Spleen (tissue), 11 donors: ENCODE measurements around the gene DNM3. TPM values are rescaled to one million over a fixed set of nuclear protein-coding genes. Genes with fewer than 3 reads are reported as not detected.

Experiments
- DNase-seq: peaks from one replicate; pipeline ENCODE4 v3.0.0-alpha.2; 2020
- H3K27ac ChIP-seq, 8 donors: fragments of 200-600 bp; sonication (generic) in 7 of 8; 1 replicate in 4 of 8; 2 replicates in 4 of 8; pipeline versions ENCODE4 v1.5.0 to v1.8.0; 2016 to 2021; ENCODE audit warnings: inconsistent platforms in 4 of 8, mild to moderate bottlenecking in 4 of 8, moderate library complexity in 1 of 8
- H3K27me3 ChIP-seq, 7 donors: fragments of 200-600 bp; sonication (generic) in 6 of 7; replicated peaks in 1 of 7; 1 replicate in 4 of 7; 2 replicates in 3 of 7; pipeline versions ENCODE4 v1.5.0 to v1.8.0; 2016 to 2021; ENCODE audit warnings: inconsistent platforms in 3 of 7, mild to moderate bottlenecking in 1 of 7
- H3K36me3 ChIP-seq, 6 donors: fragments of 200-600 bp; sonication (generic) in 5 of 6; 1 replicate in 4 of 6; 2 replicates in 2 of 6; pipeline versions ENCODE4 v1.5.0 to v1.8.0; 2016 to 2021; ENCODE audit warnings: inconsistent platforms in 2 of 6
- H3K4me1 ChIP-seq, 6 donors: fragments of 200-600 bp; sonication (generic) in 5 of 6; 1 replicate in 3 of 6; 2 replicates in 3 of 6; pipeline versions ENCODE4 v1.5.0 to v1.8.0; 2016 to 2021; ENCODE audit warnings: inconsistent platforms in 3 of 6
- H3K4me3 ChIP-seq, 8 donors: fragments of 200-600 bp; sonication (generic) in 7 of 8; 1 replicate in 4 of 8; 2 replicates in 4 of 8; pipeline versions ENCODE4 v1.5.0 to v1.8.0; 2016 to 2021; ENCODE audit warnings: inconsistent platforms in 4 of 8, mild to moderate bottlenecking in 4 of 8, moderate library complexity in 2 of 8
- H3K9me3 ChIP-seq, 8 donors: fragments of 200-600 bp; sonication (generic) in 7 of 8; 1 replicate in 4 of 8; 2 replicates in 4 of 8; pipeline versions ENCODE4 v1.5.0 to v1.8.0; 2016 to 2021; ENCODE audit warnings: inconsistent platforms in 4 of 8
- POLR2A ChIP-seq, 3 donors: fragments of 450-650 bp; IDR thresholded peaks; one replicate each; pipeline ENCODE4 v1.5.1; 2017; ENCODE audit warnings: antibody characterized with exemption in 3 of 3, mild to moderate bottlenecking in 1 of 3
- POLR2AphosphoS5 ChIP-seq, 3 donors: sonication (generic); formaldehyde crosslinking; IDR thresholded peaks; one replicate each; pipeline ENCODE4 v1.5.1; 2017; ENCODE audit warnings: antibody characterized with exemption in 3 of 3
- WGBS, 5 donors: extraction: QIAGEN DNeasy Blood & Tissue Kit in 3 of 5; methylation state at CpG; one replicate each; pipeline versions ENCODE4 v1.1.5 to v1.1.7; 2013 to 2018; 5-methylcytosine and 5-hydroxymethylcytosine counted together
- intact Hi-C: fragments of 100-400 bp; cut with DNase I; formaldehyde crosslinking; loops from one replicate; pipeline ENCODE4 v1.15.0; 2023; ENCODE audit warnings: low total_unique reads
- polyA plus RNA-seq, 3 donors: library from polyadenylated mRNA; stranded (reverse); fragments of 200-250 nt; gene quantifications; one replicate each; pipeline ENCODE4 v1.2.1, GENCODE V29; 2013
- total RNA-seq, 7 donors: library from RNA; depleted of rRNA in 3 of 7; stranded (reverse); fragments of >200 nt in 3 of 7; fragmentation: NEBNext Ultra II Directional in 4 of 7; extraction: Animal tissue kit (Norgen Biotek cat#: 25700) in 4 of 7; gene quantifications; one replicate each; pipeline versions ENCODE4 v1.1.0 to v1.2.1, GENCODE V29; 2016 to 2021
- TF ChIP-seq, protein P1 (sequence below), 11 experiments: fragments of 200-600 bp in 7 of 11; fragments of 450-650 bp in 4 of 11; sonication (generic) in 4 of 11; IDR thresholded peaks in 8 of 11; conservative IDR thresholded peaks in 3 of 11; 1 replicate in 7 of 11; 2 replicates in 4 of 11; pipeline versions ENCODE4 v1.4.0 to v1.8.0; 2016 to 2021; ENCODE audit warnings: antibody characterized with exemption in 11 of 11, inconsistent platforms in 4 of 11, mild to moderate bottlenecking in 1 of 11
- donor health status: healthy with polysubstance abuse.
- donor health status: DM: no; HTN: no; CAD: no; lungs with moderate emphysema.
- donor health status: DM: no; HTN: no; CAD: no.
- donor health status: Bipolar disorder and iron deficiency.
- donor health status: healthy.
- donor health status: DM: no; HTN: no; CAD: no.
- donor health status: DM: yes; HTN: yes; CAD: no.

DNM3 gene
- total and polyA plus RNA-seq, 10 donors = 0.61 to 10.2 (median 4.9) TPM

DNA sequence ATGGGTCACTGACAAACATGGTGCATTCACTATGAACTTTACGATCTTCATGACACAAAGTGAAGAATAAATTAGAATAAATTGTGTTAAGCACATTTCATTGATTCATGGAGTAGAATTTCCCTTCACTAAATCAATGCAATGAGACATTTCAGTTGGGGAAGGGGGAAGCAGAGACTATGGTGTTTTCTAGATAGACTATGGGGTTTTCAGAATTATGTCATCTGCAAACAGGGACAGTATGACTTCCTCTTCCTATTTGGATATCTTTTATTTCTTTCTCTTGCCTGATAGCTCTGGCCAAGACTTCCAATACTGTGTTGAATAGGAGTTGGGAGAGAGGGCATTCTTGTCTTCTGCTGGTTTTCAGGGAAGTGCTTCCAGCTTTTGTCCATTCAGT lies 499.2 kb downstream of the DNM3 start:
- Histone ChIP-seq H3K4me1 (peaks cover 0 to 37% (median 29%) of the 10 kb centered on the region in 6 donors), H3K27ac (no peak overlapping the region), H3K9me3 (no peaks in the 10 kb centered on the region), H3K4me3 (no peak overlapping the region), H3K36me3 (no peaks in the 10 kb centered on the region), H3K27me3 (no peaks in the 10 kb centered on the region)
- TF ChIP-seq POLR2AphosphoS5 (IDR thresholded peaks at IDR 0.05) = no peak
- TF ChIP-seq, protein P1, sequence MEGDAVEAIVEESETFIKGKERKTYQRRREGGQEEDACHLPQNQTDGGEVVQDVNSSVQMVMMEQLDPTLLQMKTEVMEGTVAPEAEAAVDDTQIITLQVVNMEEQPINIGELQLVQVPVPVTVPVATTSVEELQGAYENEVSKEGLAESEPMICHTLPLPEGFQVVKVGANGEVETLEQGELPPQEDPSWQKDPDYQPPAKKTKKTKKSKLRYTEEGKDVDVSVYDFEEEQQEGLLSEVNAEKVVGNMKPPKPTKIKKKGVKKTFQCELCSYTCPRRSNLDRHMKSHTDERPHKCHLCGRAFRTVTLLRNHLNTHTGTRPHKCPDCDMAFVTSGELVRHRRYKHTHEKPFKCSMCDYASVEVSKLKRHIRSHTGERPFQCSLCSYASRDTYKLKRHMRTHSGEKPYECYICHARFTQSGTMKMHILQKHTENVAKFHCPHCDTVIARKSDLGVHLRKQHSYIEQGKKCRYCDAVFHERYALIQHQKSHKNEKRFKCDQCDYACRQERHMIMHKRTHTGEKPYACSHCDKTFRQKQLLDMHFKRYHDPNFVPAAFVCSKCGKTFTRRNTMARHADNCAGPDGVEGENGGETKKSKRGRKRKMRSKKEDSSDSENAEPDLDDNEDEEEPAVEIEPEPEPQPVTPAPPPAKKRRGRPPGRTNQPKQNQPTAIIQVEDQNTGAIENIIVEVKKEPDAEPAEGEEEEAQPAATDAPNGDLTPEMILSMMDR (IDR thresholded peaks at IDR 0.05 in 8 of 11, conservative IDR thresholded peaks at IDR 0.05 in 3 of 11) = no peak
- TF ChIP-seq POLR2A (IDR thresholded peaks at IDR 0.05) = no peak
- intact Hi-C loops = no loop called here
- DNase-seq = no peak
- 76 to 90% (median 85%) methylated on average over 1 of the region's 1 CpG for WGBS, 5 donors

DNA sequence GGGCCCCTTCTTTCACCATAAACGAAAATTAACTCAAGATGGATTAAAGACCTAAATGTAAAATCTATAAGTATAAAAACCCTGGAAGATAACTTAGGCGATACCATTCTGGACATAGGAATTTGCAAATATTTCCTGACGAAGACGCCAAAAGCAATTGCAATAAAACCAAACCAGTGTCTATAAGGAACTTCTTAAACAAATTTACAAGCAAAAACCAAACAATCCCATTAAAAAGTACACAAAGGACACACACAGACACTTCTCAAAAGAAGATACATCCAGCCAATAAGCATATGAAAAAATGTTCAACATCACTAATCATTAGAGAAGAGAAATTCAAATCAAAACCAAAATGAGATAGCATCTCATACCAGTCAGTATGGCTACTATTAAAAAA lies 500.4 kb downstream of the DNM3 start:
- TF ChIP-seq, protein P1 (IDR thresholded peaks at IDR 0.05 in 8 of 11, conservative IDR thresholded peaks at IDR 0.05 in 3 of 11) = no peak
- no peak for DNase-seq
- Histone ChIP-seq H3K4me3 (no peak overlapping the region), H3K36me3 (no peaks in the 10 kb centered on the region), H3K9me3 (peaks cover 0 to 6% (median 3%) of the 10 kb centered on the region in 8 donors), H3K27ac (no peak overlapping the region), H3K4me1 (peaks cover 0 to 37% (median 29%) of the 10 kb centered on the region in 6 donors), H3K27me3 (no peaks in the 10 kb centered on the region)
- 88 to 95% (median 93%) methylated on average over 4 of the region's 4 CpGs for WGBS, 5 donors
- intact Hi-C loops = no loop called here

DNA sequence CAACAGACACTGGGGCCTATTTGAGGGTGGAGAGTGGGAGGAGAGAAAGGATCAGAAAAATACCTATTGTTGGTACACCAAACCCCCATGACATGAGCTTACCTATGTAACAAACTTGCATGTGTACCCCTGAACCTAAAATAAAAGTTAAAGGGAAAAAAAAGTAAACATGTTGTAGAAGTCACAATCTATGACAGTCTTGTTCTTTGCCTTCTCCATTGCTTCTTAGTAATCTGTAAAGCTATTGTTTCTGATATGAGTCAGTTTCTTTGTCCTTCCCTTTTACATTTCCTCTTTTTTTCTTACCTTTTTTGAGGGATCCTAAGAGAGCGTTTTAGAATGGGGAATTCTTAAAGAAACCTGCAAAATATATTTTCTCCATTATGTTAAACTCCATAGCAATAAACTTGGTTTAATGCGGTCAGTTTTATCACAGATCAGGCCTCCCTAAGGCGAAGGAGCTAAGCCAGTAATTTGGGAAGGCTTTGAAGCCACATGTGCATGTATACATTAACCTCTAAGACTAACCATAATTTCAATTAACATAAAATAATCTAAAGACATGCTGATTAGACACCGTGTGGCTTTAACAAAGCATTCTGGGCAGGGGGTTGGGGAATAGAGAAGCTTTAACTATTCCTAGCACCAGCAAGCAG lies 501.4 kb downstream of the DNM3 start:
- no peaks in the 10 kb centered on the region for H3K27me3 ChIP-seq
- TF ChIP-seq, protein P1 (IDR thresholded peaks at IDR 0.05 in 8 of 11, conservative IDR thresholded peaks at IDR 0.05 in 3 of 11) = no peak
- no peak for TF ChIP-seq POLR2A (IDR thresholded peaks at IDR 0.05)
- TF ChIP-seq POLR2AphosphoS5 (IDR thresholded peaks at IDR 0.05) = no peak
- peaks cover 0 to 37% (median 29%) of the 10 kb centered on the region in 6 donors for H3K4me1 ChIP-seq
- intact Hi-C loops = no loop called here
- no peak for DNase-seq
- H3K4me3 ChIP-seq = no peak overlapping the region
- H3K36me3 ChIP-seq = no peaks in the 10 kb centered on the region
- peaks cover 0 to 17% (median 14%) of the 10 kb centered on the region in 8 donors for H3K9me3 ChIP-seq
- WGBS, 5 donors = 62 to 73% (median 67%) methylated on average over 4 of the region's 4 CpGs
- peak overlapping the region in 6 of 8 donors; percentile 2 to 58 (median 32) for H3K27ac ChIP-seq

DNA sequence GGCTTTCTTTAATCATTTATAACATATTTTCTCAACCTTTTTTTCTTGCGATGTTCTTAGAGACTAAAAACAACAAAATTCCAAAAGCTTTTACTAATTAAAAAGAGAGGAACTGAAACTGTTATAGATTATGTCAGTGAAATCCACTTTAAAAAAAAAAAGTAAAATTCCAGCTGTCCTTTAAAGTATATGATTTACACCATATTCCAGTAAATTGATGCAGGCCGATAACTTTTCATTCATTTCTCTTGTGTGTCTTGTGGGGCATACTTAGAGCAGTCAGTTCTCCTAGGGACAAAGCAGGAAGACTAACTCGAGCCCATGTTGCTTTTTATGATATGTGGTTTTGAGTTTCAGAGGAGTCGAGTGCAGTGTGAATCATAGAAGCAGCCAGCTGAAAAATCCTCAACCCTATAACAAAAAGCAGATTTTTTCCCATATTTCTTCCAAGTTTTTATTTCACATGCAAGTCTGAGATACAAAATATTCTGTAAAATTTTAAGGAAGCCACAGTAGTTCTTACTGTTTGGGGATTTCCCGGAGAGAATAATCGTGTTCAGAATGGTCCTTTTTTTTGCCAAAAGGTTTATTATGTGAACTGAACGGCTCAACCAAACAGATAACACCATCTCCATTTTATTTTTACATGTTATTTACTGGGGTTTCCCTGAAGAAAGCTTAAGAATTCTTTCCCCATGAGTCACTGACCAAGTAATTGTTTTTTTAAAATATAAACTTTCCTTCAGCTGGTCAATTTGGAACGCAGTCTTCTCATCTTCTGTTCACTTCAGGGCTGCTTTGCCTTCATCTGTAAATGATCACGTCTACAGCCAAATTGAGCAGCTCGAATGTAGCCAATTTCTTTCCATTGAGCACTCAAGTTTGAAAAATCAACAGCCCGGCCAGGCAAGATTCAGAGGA lies 502.2 kb downstream of the DNM3 start:
- Histone ChIP-seq H3K9me3 (peaks cover 0 to 24% (median 20%) of the 10 kb centered on the region in 8 donors), H3K36me3 (no peaks in the 10 kb centered on the region), H3K4me3 (no peak overlapping the region), H3K27me3 (no peaks in the 10 kb centered on the region), H3K4me1 (peaks cover 0 to 37% (median 29%) of the 10 kb centered on the region in 6 donors), H3K27ac (peak overlapping the region in 7 of 8 donors; percentile 2 to 58 (median 33))
- no peak for DNase-seq
- intact Hi-C loops = no loop called here
- TF ChIP-seq POLR2AphosphoS5 (IDR thresholded peaks at IDR 0.05) = no peak
- TF ChIP-seq POLR2A (IDR thresholded peaks at IDR 0.05) = no peak
- TF ChIP-seq, protein P1 (IDR thresholded peaks at IDR 0.05 in 8 of 11, conservative IDR thresholded peaks at IDR 0.05 in 3 of 11) = no peak
- 45 to 57% (median 52%) methylated on average over 11 of the region's 11 CpGs for WGBS, 5 donors
